H1 (cell line): ENCODE results near the gene CNGB1. TPM values are rescaled to one million over a fixed set of nuclear protein-coding genes. Genes with fewer than 3 reads are reported as not detected.

Experiments used
- CTCF ChIA-PET: fragments of 300-600 bp; sonication (Branson Sonifier 250); formaldehyde crosslinking; loops from one replicate; lab custom pipeline; 2021; ENCODE audit not compliant: partially characterized antibody; lab: Charles Lee
- POLR2A ChIA-PET: fragments of 300-600 bp; sonication (Branson Sonifier 250); formaldehyde crosslinking; loops from one replicate; lab custom pipeline; 2021; ENCODE audit warnings: inconsistent platforms; ENCODE audit not compliant: partially characterized antibody; lab: Charles Lee
- DNase-seq, 2 experiments: peaks; one replicate each; pipeline versions ENCODE4 v3.0.0 to v3.0.0-alpha.2; 2010 to 2022; ENCODE audit warnings: low spot score in 2 of 2, low read depth in 1 of 2, mixed read lengths in 1 of 2
- FAIRE-seq: peaks from 2 replicates; lab custom pipeline; 2011; peaks lifted over from hg19 to GRCh38; lab: Jason Lieb, UNC
- H2AFZ ChIP-seq: 2 replicates; pipeline ENCODE4 v1.8.1; 2012; ENCODE audit warnings: low read length, inconsistent platforms
- H2AK5ac ChIP-seq: 2 replicates; pipeline ENCODE4 v1.6.1; 2013; ENCODE audit warnings: low read depth, low read length
- H2BK120ac ChIP-seq: replicated peaks from 2 replicates; pipeline ENCODE3; 2013; ENCODE audit warnings: low read depth, low read length, inconsistent platforms
- H2BK12ac ChIP-seq: 2 replicates; pipeline ENCODE4 v1.6.1; 2013; ENCODE audit warnings: low read depth, low read length
- H2BK15ac ChIP-seq: 2 replicates; pipeline ENCODE4 v1.6.1; 2013; ENCODE audit warnings: low read length
- H2BK20ac ChIP-seq: 2 replicates; pipeline ENCODE4 v1.6.1; 2013; ENCODE audit warnings: low read length
- H2BK5ac ChIP-seq: 2 replicates; pipeline ENCODE4 v1.6.1; 2013; ENCODE audit warnings: low read depth, low read length
- H3K14ac ChIP-seq: 2 replicates; pipeline ENCODE4 v1.6.1; 2013; ENCODE audit warnings: inconsistent platforms; ENCODE audit not compliant: insufficient read length
- H3K18ac ChIP-seq: 2 replicates; pipeline ENCODE4 v1.6.1; 2013; ENCODE audit warnings: low read length; ENCODE audit errors: extremely low read depth
- H3K23ac ChIP-seq: 2 replicates; pipeline ENCODE4 v1.6.1; 2013; ENCODE audit warnings: inconsistent platforms; ENCODE audit not compliant: insufficient read length
- H3K23me2 ChIP-seq: 2 replicates; pipeline ENCODE4 v1.6.1; 2013; ENCODE audit warnings: low read depth, low read length
- H3K27ac ChIP-seq: 2 replicates; pipeline ENCODE4 v1.6.1; 2011; ENCODE audit warnings: low read depth, low read length, inconsistent platforms
- H3K27me3 ChIP-seq, 4 experiments: replicated peaks in 1 of 4; 1 replicate in 1 of 4; 2 replicates in 3 of 4; pipeline versions ENCODE4 v1.6.1 to v1.8.1; 2011 to 2013; ENCODE audit warnings: low read length in 3 of 4, mild to moderate bottlenecking in 3 of 4, inconsistent platforms in 2 of 4, mixed read lengths in 2 of 4, moderate library complexity in 1 of 4; ENCODE audit not compliant: control insufficient read depth in 3 of 4, insufficient read depth in 3 of 4; ENCODE audit errors: extremely low read depth in 1 of 4
- H3K36me3 ChIP-seq, 4 experiments: 2 replicates each; pipeline versions ENCODE4 v1.6.1 to v1.8.1; 2011 to 2013; ENCODE audit warnings: mild to moderate bottlenecking in 4 of 4, low read length in 3 of 4, moderate library complexity in 2 of 4, control low read depth in 1 of 4, inconsistent platforms in 1 of 4; ENCODE audit not compliant: insufficient read depth in 4 of 4, control insufficient read depth in 2 of 4
- H3K4ac ChIP-seq: replicated peaks from 2 replicates; pipeline ENCODE3; 2013; ENCODE audit warnings: low read length, low read depth, mixed read lengths, inconsistent platforms; ENCODE audit not compliant: insufficient read length
- H3K4me1 ChIP-seq, 4 experiments: replicated peaks in 1 of 4; 1 replicate in 1 of 4; 2 replicates in 3 of 4; pipeline versions ENCODE4 v1.6.1 to v1.8.1; 2011 to 2013; ENCODE audit warnings: low read length in 3 of 4, inconsistent platforms in 2 of 4, mixed read lengths in 1 of 4; ENCODE audit not compliant: insufficient read depth in 4 of 4, control insufficient read depth in 3 of 4
- H3K4me2 ChIP-seq, 2 experiments: 2 replicates each; pipeline versions ENCODE4 v1.6.1 to v1.8.1; 2011 to 2013; ENCODE audit warnings: low read depth in 2 of 2, low read length in 2 of 2, control low read depth in 1 of 2, inconsistent platforms in 1 of 2, mild to moderate bottlenecking in 1 of 2; ENCODE audit not compliant: insufficient read depth in 1 of 2
- H3K4me3 ChIP-seq, 4 experiments: fragments of 200-600, 300-600 bp in 1 of 4; sonication (generic), shearing (Covaris generic), sonication (Bioruptor Twin) in 1 of 4; 2 replicates each; pipeline versions ENCODE4 v1.5.1 to v1.8.1; 2011 to 2016; ENCODE audit warnings: low read length in 4 of 4, low read depth in 3 of 4, control low read depth in 2 of 4, inconsistent platforms in 2 of 4, mild to moderate bottlenecking in 2 of 4, mixed read lengths in 1 of 4, moderate library complexity in 1 of 4; ENCODE audit not compliant: insufficient read depth in 2 of 4; ENCODE audit errors: extremely low read depth in 1 of 4
- H3K56ac ChIP-seq: replicated peaks from 2 replicates; pipeline ENCODE3; 2013; ENCODE audit warnings: low read depth, mild to moderate bottlenecking, mixed read lengths, low read length, inconsistent platforms; ENCODE audit not compliant: insufficient read length
- H3K79me1 ChIP-seq: 2 replicates; pipeline ENCODE4 v1.6.1; 2013; ENCODE audit warnings: low read depth, low read length, control low read depth
- H3K79me2 ChIP-seq, 2 experiments: 2 replicates each; pipeline versions ENCODE4 v1.6.1 to v1.8.1; 2012 to 2013; ENCODE audit warnings: low read length in 2 of 2, mild to moderate bottlenecking in 2 of 2, inconsistent platforms in 1 of 2; ENCODE audit not compliant: insufficient read depth in 2 of 2, control insufficient read depth in 1 of 2
- H3K9ac ChIP-seq, 4 experiments: replicated peaks in 1 of 4; 1 replicate in 1 of 4; 2 replicates in 3 of 4; pipeline versions ENCODE4 v1.6.1 to v1.8.1; 2011 to 2013; ENCODE audit warnings: low read depth in 3 of 4, low read length in 3 of 4, control low read depth in 2 of 4, mild to moderate bottlenecking in 2 of 4, moderate library complexity in 2 of 4, inconsistent platforms in 1 of 4; ENCODE audit errors: extremely low read depth in 1 of 4
- H3K9me3 ChIP-seq, 2 experiments: 2 replicates each; pipeline versions ENCODE4 v1.6.1 to v1.8.1; 2012 to 2013; ENCODE audit warnings: mild to moderate bottlenecking in 2 of 2, moderate library complexity in 2 of 2, control low read depth in 1 of 2, inconsistent platforms in 1 of 2, low read depth in 1 of 2, low read length in 1 of 2, mixed read lengths in 1 of 2; ENCODE audit not compliant: insufficient read depth in 2 of 2
- H4K20me1 ChIP-seq, 2 experiments: replicated peaks in 1 of 2; 2 replicates each; pipeline versions ENCODE3 to v1.8.1; 2011 to 2013; ENCODE audit warnings: inconsistent platforms in 2 of 2, low read length in 2 of 2, mild to moderate bottlenecking in 1 of 2; ENCODE audit not compliant: insufficient read depth in 2 of 2, control insufficient read depth in 1 of 2
- H4K5ac ChIP-seq: 2 replicates; pipeline ENCODE4 v1.6.1; 2013; ENCODE audit warnings: low read length, low read depth, mixed read lengths, inconsistent platforms; ENCODE audit not compliant: insufficient read length
- H4K8ac ChIP-seq: 2 replicates; pipeline ENCODE4 v1.8.0; 2013; ENCODE audit warnings: mild to moderate bottlenecking, moderate library complexity, low read length, inconsistent platforms; ENCODE audit not compliant: insufficient read depth; ENCODE audit errors: extremely low read depth
- H4K91ac ChIP-seq: replicated peaks from 2 replicates; pipeline ENCODE3; 2013; ENCODE audit warnings: low read length, mixed read lengths, inconsistent platforms; ENCODE audit not compliant: insufficient read length
- BACH1 ChIP-seq: IDR thresholded peaks from 2 replicates; pipeline ENCODE4 v1.6.1; 2012; ENCODE audit warnings: low read length, improper control_type of control experiment
- BRCA1 ChIP-seq: IDR thresholded peaks from 2 replicates; pipeline ENCODE4 v1.6.1; 2012; ENCODE audit warnings: low read depth, low read length, improper control_type of control experiment
- CBX8 ChIP-seq: fragments of 300-800, 300-1000 bp; sonication (generic); IDR thresholded peaks from 2 replicates; pipeline ENCODE4 v1.7.1; 2016; ENCODE audit warnings: low read depth, low read length, borderline replicate concordance
- CHD2 ChIP-seq: IDR thresholded peaks from 2 replicates; pipeline ENCODE4 v1.6.1; 2012; ENCODE audit warnings: low read length, improper control_type of control experiment
- CREB1 ChIP-seq: IDR thresholded peaks from 2 replicates; pipeline ENCODE4 v1.6.1; 2012; ENCODE audit warnings: inconsistent platforms
- EP300 ChIP-seq, 2 experiments: IDR thresholded peaks; 1 replicate in 1 of 2; 2 replicates in 1 of 2; pipeline ENCODE4 v1.6.1; 2011 to 2012; ENCODE audit warnings: low read depth in 2 of 2, low read length in 2 of 2, mild to moderate bottlenecking in 2 of 2, borderline replicate concordance in 1 of 2, inconsistent platforms in 1 of 2, moderate library complexity in 1 of 2
- FOSL1 ChIP-seq: IDR thresholded peaks from 2 replicates; pipeline ENCODE4 v1.6.1; 2011; ENCODE audit warnings: mild to moderate bottlenecking, low read depth, low read length, moderate library complexity; ENCODE audit not compliant: insufficient read depth
- GTF2F1 ChIP-seq: IDR thresholded peaks from 2 replicates; pipeline ENCODE4 v1.6.1; 2012; ENCODE audit warnings: low read depth, low read length, improper control_type of control experiment, borderline replicate concordance
- JUN ChIP-seq: IDR thresholded peaks from 2 replicates; pipeline ENCODE4 v1.6.1; 2011; ENCODE audit warnings: low read depth, mild to moderate bottlenecking, improper control_type of control experiment, low read length
- JUND ChIP-seq: IDR thresholded peaks from 2 replicates; pipeline ENCODE4 v1.6.1; 2011; ENCODE audit warnings: mild to moderate bottlenecking, improper control_type of control experiment, low read length
- POLR2A ChIP-seq, 2 experiments: IDR thresholded peaks; 1 replicate in 1 of 2; 2 replicates in 1 of 2; pipeline ENCODE4 v1.6.1; 2011; ENCODE audit warnings: low read depth in 2 of 2, low read length in 2 of 2, mild to moderate bottlenecking in 2 of 2; ENCODE audit errors: control extremely low read depth in 1 of 2
- POU5F1 ChIP-seq: IDR thresholded peaks from 2 replicates; pipeline ENCODE4 v1.6.1; 2011; ENCODE audit warnings: low read depth, mild to moderate bottlenecking, low read length, moderate library complexity
- RFX5 ChIP-seq: IDR thresholded peaks from 2 replicates; pipeline ENCODE4 v1.6.1; 2011; ENCODE audit warnings: low read depth, low read length, improper control_type of control experiment, borderline replicate concordance
- SIN3A ChIP-seq, 2 experiments: IDR thresholded peaks in 1 of 2; conservative IDR thresholded peaks in 1 of 2; 2 replicates each; pipeline ENCODE4 v1.6.1; 2011 to 2012; ENCODE audit warnings: low read length in 2 of 2, improper control_type of control experiment in 1 of 2, low read depth in 1 of 2, mild to moderate bottlenecking in 1 of 2
- TBP ChIP-seq: IDR thresholded peaks from 2 replicates; pipeline ENCODE4 v1.6.1; 2011; ENCODE audit warnings: low read depth, low read length, improper control_type of control experiment
- ZNF274 ChIP-seq: IDR thresholded peaks from 2 replicates; pipeline ENCODE4 v1.7.0; 2012; ENCODE audit warnings: low read length, borderline replicate concordance; ENCODE audit errors: extremely low read depth
- WGBS, 2 experiments: shearing (Covaris generic) in 1 of 2; methylation state at CpG; one replicate each; pipeline versions ENCODE4 v1.1.6 to v1.1.7; 2013 to 2015; ENCODE audit warnings: low lambda C conversion rate in 2 of 2, mixed read lengths in 2 of 2, inconsistent platforms in 1 of 2, low coverage in 1 of 2, missing lambda C conversion rate in 1 of 2; ENCODE audit not compliant: insufficient replicate concordance in 2 of 2, insufficient coverage in 1 of 2, insufficient read length in 1 of 2; ENCODE audit errors: extremely low coverage in 1 of 2, missing lambda C conversion rate in 1 of 2; 5-methylcytosine and 5-hydroxymethylcytosine counted together
- polyA plus RNA-seq, 7 experiments: library from polyadenylated mRNA; depleted of rRNA in 3 of 7; stranded (reverse) in 5 of 7; unstranded in 2 of 7; fragments of >200 nt in 5 of 7; fragments of 200-250 nt in 2 of 7; gene quantifications; 1 replicate in 5 of 7; 2 replicates in 1 of 7; 4 replicates in 1 of 7; pipeline versions ENCODE4 v1.2.1 to v1.2.3, GENCODE V29; 2011 to 2013; ENCODE audit warnings: missing spikeins in 2 of 7, mixed read lengths in 2 of 7
- total RNA-seq: library from RNA; stranded (reverse); fragmentation: NEBNext Ultra II Directional; extraction: Animal tissue kit (Norgen Biotek cat#: 25700); gene quantifications from 2 replicates; pipeline ENCODE4 v1.2.1, GENCODE V29; 2021

CNGB1 gene
- total and polyA plus RNA-seq, 2 of the 8 experiments (the other 6 are each of a cell fraction or from before 2014, with no cell fraction given) = not detected

DNA sequence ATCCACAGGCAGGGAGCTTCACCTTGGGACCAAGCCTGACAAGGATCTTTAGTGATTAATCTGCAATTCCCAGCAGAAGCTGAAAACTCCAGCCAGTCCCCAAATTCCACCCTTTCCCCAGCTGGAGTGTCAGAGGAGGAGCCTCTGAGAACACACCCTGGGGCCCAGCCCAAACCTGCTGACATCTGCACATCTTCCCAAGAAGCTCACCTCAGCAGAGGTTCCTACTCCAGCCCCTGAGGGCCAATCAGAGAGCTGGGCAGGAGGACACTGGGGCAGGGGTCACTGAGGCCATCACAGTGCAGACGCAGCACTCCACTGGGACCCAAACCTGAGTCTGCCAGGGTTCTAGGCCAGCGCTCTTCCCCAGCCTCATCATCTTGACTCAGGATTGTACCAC lies 44.9 kb downstream of the CNGB1 start:
- Histone ChIP-seq H3K9ac (no peak overlapping the region), H4K8ac (0 out of 2 replicates have a peak overlapping the region, but pooled peaks have one; percentile 14), H3K23ac (no peak overlapping the region), H3K18ac (no peak overlapping the region; the same call in 1 of the 2 replicates), H3K4ac (no peak overlapping the region), H2BK12ac (no peak overlapping the region), H3K27ac (no peak overlapping the region), H2BK5ac (no peak overlapping the region), H4K91ac (no peak overlapping the region), H2BK20ac (no peak overlapping the region), H3K4me3 (no peak overlapping the region), H2AK5ac (no peak overlapping the region), H4K20me1 (no peaks in the 10 kb centered on the region), H3K14ac (no peak overlapping the region), H3K79me1 (no peaks in the 10 kb centered on the region), H3K56ac (no peak overlapping the region), H2BK15ac (no peak overlapping the region), H3K4me1 (peaks cover 0 to 2% (median 0%) of the 10 kb centered on the region in 4 experiments; a peak in 1 of 7 replicates), H4K5ac (no peak overlapping the region), H3K79me2 (no peaks in the 10 kb centered on the region), H3K9me3 (no peaks in the 10 kb centered on the region), H3K27me3 (no peaks in the 10 kb centered on the region; a peak in 1 of 7 replicates), H3K4me2 (no peak overlapping the region), H3K36me3 (no peaks in the 10 kb centered on the region), H2AFZ (0 out of 2 replicates have a peak overlapping the region, but pooled peaks have one; percentile 2), H2BK120ac (no peak overlapping the region), H3K23me2 (no peaks in the 10 kb centered on the region)
- no peak for TF ChIP-seq CREB1
- TF ChIP-seq JUND = no peak
- TF ChIP-seq JUN = no peak
- no peak for TF ChIP-seq TBP
- no peak for TF ChIP-seq BACH1
- TF ChIP-seq FOSL1 = no peak
- TF ChIP-seq EP300 (IDR thresholded peaks at IDR 0.05; ENCODE audit: borderline replicate concordance in 1 of 2, low read depth in 2 of 2, low read length in 2 of 2) = no peak
- no peak for TF ChIP-seq POLR2A (IDR thresholded peaks at IDR 0.05; ENCODE audit: control extremely low read depth in 1 of 2, low read depth in 2 of 2, low read length in 2 of 2)
- TF ChIP-seq BRCA1 = no peak
- no peak for TF ChIP-seq ZNF274
- no peak for TF ChIP-seq SIN3A (conservative IDR thresholded peaks at IDR 0.05 in 1 of 2, IDR thresholded peaks at IDR 0.05 in 1 of 2; ENCODE audit: low read depth in 1 of 2, low read length in 2 of 2)
- no peak for TF ChIP-seq CHD2
- TF ChIP-seq CBX8 = no peak
- TF ChIP-seq GTF2F1 = no peak
- TF ChIP-seq POU5F1 = no peak
- no peak for TF ChIP-seq RFX5
- POLR2A ChIA-PET = no interaction called here
- no peak for FAIRE-seq
- 95% methylated on average over 2 of the region's 2 CpGs; no CpG with 5 or more reads in 1 of the 2 experiments for WGBS, 2 experiments
- no peak for DNase-seq
- CTCF ChIA-PET = interaction anchor here (0.8 to 3.5 kb wide), 9 partner anchors 14 to 93 kb away, joined by 3 to 20 read pairs (median 4); no protein-coding TSS in a partner anchor
